Skeletal muscle tissue (tissue), 4 donors: ENCODE data around the gene ARHGAP15. TPM values are rescaled to one million over a fixed set of nuclear protein-coding genes. Genes with fewer than 3 reads are reported as not detected.

ENCODE experiments used
- H3K27ac ChIP-seq: one replicate; pipeline ENCODE4 v1.7.0; 2013; ENCODE audit warnings: mild to moderate bottlenecking, low read depth, low read length, inconsistent platforms
- H3K27me3 ChIP-seq, 3 donors: one replicate each; pipeline ENCODE4 v1.7.0; 2013; ENCODE audit warnings: low read length in 3 of 3; ENCODE audit not compliant: control insufficient read depth in 3 of 3, insufficient read depth in 3 of 3
- H3K36me3 ChIP-seq, 3 donors: one replicate each; pipeline ENCODE4 v1.7.0; 2013; ENCODE audit warnings: low read length in 3 of 3; ENCODE audit not compliant: control insufficient read depth in 3 of 3, insufficient read depth in 3 of 3
- H3K4me1 ChIP-seq, 3 donors: one replicate each; pipeline ENCODE4 v1.7.0; 2013; ENCODE audit warnings: low read length in 3 of 3, mild to moderate bottlenecking in 3 of 3; ENCODE audit not compliant: control insufficient read depth in 3 of 3, insufficient read depth in 3 of 3
- H3K4me3 ChIP-seq, 3 donors: one replicate each; pipeline ENCODE4 v1.7.0; 2013; ENCODE audit warnings: low read length in 3 of 3
- H3K9ac ChIP-seq, 3 donors: one replicate each; pipeline ENCODE4 v1.7.0; 2013; ENCODE audit warnings: low read length in 3 of 3, mild to moderate bottlenecking in 3 of 3, moderate library complexity in 2 of 3, low read depth in 1 of 3
- H3K9me3 ChIP-seq, 3 donors: one replicate each; pipeline ENCODE4 v1.7.0; 2013; ENCODE audit warnings: low read length in 3 of 3; ENCODE audit not compliant: control insufficient read depth in 3 of 3
- total RNA-seq: library from RNA; depleted of rRNA; stranded (reverse); fragments of >200 nt; gene quantifications from one replicate; pipeline ENCODE4 v1.2.3, GENCODE V29; 2014
- donor health status: Osteomylitis.

Gene ARHGAP15
- total RNA-seq, 1 donor from 2014 or later: 33.9 TPM

DNA sequence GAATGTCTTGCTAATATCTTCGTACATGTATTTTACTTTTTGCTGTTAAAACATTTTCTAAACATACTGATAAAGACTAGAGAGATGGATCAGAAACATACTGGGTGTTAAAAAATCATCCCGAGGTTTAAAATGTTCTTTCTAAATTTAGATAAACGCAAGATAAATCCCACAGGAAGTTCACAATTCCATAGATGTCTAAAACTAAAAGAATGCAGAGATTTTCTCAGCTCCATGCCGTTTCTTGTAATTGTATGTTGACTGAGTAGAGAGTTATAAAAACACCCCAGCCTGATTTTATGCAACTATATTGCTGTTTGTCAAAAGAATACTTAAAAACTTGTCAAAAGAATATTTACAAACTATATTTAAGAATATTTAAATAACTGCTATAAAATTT is 455.7 kb downstream of the ARHGAP15 start:
- no peak overlapping the region for H3K9ac ChIP-seq
- H3K27me3 ChIP-seq: no peaks in the 10 kb centered on the region
- no peak overlapping the region for H3K4me3 ChIP-seq
- no peaks in the 10 kb centered on the region for H3K4me1 ChIP-seq
- H3K9me3 ChIP-seq: no peaks in the 10 kb centered on the region
- no peak overlapping the region for H3K27ac ChIP-seq
- no peaks in the 10 kb centered on the region for H3K36me3 ChIP-seq

DNA sequence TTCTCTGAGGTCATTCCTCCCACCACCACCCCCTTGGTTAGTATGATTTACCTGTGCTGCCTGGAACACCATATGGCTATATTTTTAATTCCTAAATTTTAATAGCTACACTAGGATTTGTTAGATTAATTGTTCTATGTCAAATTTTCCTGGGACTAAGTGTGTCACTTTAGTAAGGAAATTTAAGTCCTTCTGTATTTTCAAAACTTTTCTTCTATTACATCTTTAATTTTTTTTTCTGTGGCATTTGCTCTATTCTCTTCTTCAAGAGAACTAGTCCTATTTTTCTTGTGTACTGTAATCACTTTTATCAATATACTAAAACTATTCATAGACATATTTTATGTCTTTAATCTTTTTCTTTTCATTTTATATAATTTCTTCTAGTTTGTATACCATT is 456.9 kb downstream of the ARHGAP15 start:
- no peak overlapping the region for H3K9ac ChIP-seq
- no peaks in the 10 kb centered on the region for H3K27me3 ChIP-seq
- no peak overlapping the region for H3K27ac ChIP-seq
- H3K9me3 ChIP-seq: no peaks in the 10 kb centered on the region
- no peaks in the 10 kb centered on the region for H3K4me1 ChIP-seq
- no peak overlapping the region for H3K4me3 ChIP-seq
- no peaks in the 10 kb centered on the region for H3K36me3 ChIP-seq

DNA sequence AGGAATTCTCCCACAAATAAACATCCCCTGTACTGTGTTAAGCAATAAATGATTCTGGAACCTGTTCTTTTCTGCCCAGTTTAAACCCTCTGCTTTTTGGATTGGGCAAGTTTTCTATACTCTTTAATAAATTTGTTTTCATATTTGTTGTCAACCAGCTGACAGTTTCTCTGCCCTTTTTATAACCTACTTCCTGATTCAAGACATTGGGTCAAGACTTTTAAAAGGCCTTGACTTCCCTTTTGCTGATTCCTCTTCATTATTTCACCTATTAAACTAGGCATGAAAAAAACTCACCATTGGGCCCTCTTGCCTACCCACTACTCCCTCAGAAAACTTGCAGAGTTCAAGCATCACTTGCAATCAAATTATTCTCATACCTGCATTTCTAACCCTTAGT is 459.5 kb downstream of the ARHGAP15 start:
- Histone ChIP-seq H3K27ac (no peak overlapping the region), H3K4me3 (no peak overlapping the region), H3K27me3 (no peaks in the 10 kb centered on the region), H3K4me1 (no peaks in the 10 kb centered on the region), H3K36me3 (no peaks in the 10 kb centered on the region), H3K9ac (no peak overlapping the region), H3K9me3 (no peaks in the 10 kb centered on the region)

DNA sequence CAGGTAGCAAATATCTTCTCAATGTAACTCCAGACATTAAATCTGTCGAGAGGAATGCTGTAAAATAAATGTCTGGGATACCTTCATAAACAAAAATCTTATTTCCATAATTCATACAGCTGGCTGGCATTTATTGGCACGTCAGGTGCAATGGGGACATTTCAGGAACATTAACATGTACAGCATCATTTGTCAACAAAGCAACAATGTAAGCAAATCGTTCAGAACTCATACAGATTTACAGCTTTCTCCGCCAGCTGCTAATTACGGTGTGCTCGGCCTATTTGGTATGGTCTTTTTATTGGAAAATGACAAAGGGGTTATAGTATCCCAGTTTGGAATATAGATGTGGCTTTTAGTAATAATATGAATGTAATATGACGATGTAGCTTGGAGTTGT is 464.9 kb downstream of the ARHGAP15 start:
- H3K4me1 ChIP-seq: no peaks in the 10 kb centered on the region
- H3K9me3 ChIP-seq: no peaks in the 10 kb centered on the region
- H3K9ac ChIP-seq: no peak overlapping the region

DNA sequence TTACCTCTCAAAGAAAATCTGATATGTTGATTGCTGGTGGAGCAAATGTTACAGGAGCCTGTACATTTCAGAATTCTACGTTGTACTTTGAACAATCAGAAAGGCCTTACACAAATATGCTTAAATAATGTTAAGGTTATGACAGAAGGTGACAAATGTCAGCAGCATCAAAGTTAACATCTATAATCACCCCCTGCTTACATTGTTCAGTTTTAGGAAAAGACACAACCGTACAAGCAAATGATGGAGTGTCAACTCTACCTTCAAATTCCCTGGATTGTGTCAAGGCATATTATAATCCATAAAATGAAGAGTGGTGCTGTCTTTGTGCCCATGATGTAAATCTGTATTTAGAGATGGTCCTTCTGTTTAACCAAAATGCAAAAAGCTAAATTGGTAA is 465.5 kb downstream of the ARHGAP15 start:
- Histone ChIP-seq H3K9ac (no peak overlapping the region), H3K27ac (no peak overlapping the region), H3K27me3 (no peaks in the 10 kb centered on the region), H3K9me3 (no peaks in the 10 kb centered on the region), H3K36me3 (no peaks in the 10 kb centered on the region), H3K4me1 (no peaks in the 10 kb centered on the region), H3K4me3 (no peak overlapping the region)

More for the DNA sequence above, 464.9 kb downstream of the ARHGAP15 start:
- H3K36me3 ChIP-seq: no peaks in the 10 kb centered on the region
- H3K27me3 ChIP-seq: no peaks in the 10 kb centered on the region
- no peak overlapping the region for H3K27ac ChIP-seq
- no peak overlapping the region for H3K4me3 ChIP-seq

DNA sequence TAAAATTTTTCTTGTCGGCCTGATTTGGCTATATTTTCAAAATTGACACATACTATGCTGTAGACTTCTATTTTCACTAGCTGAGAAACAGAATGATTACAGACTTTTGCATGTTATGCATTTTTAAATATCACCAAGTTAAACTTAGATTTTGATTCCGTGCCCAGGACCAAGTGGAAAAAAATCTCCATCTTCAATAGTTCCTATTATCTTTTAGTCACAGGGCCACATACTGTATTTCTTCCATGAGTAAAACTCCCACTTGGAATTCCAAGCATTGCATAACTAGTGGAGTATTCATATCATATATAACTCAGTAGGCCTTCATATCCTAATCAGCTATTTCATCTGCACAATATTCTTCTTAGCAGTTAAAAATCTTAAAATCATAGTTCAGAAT is 470.9 kb downstream of the ARHGAP15 start:
- no peaks in the 10 kb centered on the region for H3K4me1 ChIP-seq
- H3K4me3 ChIP-seq: no peak overlapping the region
- H3K27me3 ChIP-seq: no peaks in the 10 kb centered on the region
- H3K27ac ChIP-seq: no peak overlapping the region
- H3K36me3 ChIP-seq: no peaks in the 10 kb centered on the region
- no peak overlapping the region for H3K9ac ChIP-seq
- H3K9me3 ChIP-seq: no peaks in the 10 kb centered on the region

DNA sequence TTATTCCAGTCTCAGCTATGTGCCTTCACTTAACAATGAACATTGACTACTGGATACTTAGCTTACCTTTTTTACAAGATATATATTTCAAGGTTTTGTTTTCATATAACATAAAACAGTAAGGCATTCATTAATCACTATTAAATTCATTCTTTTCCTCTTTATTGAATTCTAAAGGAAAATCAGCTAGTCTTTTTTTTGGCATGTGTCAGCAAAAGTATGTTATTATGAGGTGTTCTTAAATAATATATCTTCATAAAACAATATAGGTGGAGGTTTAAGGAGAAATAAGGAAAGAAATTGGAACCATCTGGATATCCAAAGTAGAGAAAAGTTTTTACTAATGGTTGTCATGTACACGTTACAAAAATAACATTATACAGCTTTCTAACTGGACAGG is 472.6 kb downstream of the ARHGAP15 start:
- H3K27ac ChIP-seq: no peak overlapping the region
- no peak overlapping the region for H3K4me3 ChIP-seq
- H3K9me3 ChIP-seq: no peaks in the 10 kb centered on the region
- no peak overlapping the region for H3K9ac ChIP-seq
- H3K36me3 ChIP-seq: no peaks in the 10 kb centered on the region
- H3K4me1 ChIP-seq: no peaks in the 10 kb centered on the region
- H3K27me3 ChIP-seq: no peaks in the 10 kb centered on the region

DNA sequence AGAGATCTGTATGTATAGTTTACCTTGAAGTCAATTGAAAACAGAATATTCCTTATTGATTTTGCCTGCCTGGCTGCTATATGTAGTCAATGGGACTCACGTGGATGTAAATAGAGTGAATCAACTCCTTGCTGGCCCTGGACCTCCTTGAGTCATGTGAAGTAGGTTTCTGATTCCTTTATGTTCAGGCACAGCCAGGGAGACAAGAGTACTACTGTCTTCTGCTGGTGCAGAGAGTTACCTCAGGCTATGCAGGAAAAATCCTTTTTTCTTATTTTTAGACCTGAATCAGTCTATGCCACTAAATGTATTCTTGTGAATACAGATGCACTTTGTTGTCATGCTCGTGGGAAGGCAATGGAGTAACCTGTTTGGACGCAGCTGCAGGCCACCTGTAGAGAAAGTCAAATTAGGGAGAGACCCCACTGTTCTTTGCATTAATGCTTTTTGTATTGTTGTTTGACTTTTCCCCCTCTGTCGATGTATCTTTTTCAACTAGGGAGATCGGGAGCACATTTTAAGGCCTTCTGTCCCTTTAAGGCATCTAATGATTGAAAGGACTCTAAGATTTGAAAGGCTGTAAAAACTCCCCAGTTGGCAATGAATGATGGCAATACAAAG is 473.9 kb downstream of the ARHGAP15 start:
- Histone ChIP-seq H3K9me3 (no peaks in the 10 kb centered on the region), H3K4me3 (no peak overlapping the region), H3K4me1 (no peaks in the 10 kb centered on the region), H3K36me3 (no peaks in the 10 kb centered on the region), H3K27me3 (no peaks in the 10 kb centered on the region), H3K27ac (no peak overlapping the region), H3K9ac (no peak overlapping the region)

DNA sequence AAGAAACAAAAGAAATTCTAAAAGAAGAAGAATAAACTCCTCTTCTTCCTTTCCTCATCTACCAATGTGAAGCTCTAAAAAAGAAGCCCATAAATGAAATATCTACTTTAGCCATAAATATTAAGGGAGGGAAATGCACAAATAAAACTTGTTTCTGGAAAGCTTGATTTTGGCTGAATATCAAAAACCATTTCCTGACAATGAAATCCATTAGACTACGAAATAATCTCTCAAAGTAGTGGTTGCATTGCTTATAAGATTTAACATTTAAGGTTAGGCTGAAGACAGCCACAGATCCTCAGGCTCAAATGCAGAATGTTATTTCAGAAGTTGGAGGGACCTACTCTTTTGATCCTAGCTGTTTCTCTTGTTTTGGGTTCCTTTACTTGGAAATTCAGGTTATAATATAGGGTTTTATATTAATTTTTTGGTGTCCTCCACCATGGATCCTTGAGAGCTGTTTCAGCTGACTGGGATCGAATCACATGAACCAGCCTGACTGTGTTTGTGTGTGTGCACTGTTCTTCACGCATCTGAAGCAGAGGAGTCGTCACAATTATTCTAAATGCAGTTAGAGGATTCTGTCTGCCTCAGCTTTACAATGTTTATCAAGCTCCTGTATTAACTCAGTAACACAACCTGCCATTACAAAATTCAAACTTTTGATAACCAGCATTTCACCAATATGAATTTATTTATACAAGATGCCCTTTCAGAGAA is 474.8 kb downstream of the ARHGAP15 start:
- H3K9ac ChIP-seq: no peak overlapping the region
- no peaks in the 10 kb centered on the region for H3K9me3 ChIP-seq
- H3K4me3 ChIP-seq: no peak overlapping the region
- H3K4me1 ChIP-seq: no peaks in the 10 kb centered on the region
- H3K27ac ChIP-seq: no peak overlapping the region
- H3K36me3 ChIP-seq: no peaks in the 10 kb centered on the region
- no peaks in the 10 kb centered on the region for H3K27me3 ChIP-seq

DNA sequence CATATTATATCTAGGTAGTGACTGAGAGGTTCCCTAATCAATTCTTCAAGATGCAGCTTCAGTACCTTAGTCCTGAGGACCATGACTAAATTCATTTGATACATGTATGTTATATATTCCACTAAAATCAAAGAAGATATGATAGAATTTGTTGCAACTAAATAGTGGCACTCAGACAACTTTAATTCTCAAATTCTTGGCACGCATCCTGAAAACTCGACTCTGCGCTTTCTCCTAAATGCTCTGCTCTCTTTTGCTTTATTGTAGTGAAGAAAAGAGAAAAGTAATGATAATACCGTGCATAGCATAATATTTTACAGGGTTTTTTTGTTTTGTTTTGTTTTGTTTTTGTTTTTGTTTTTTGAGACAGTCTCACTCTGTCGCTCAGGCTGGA is 475.3 kb downstream of the ARHGAP15 start:
- Histone ChIP-seq H3K4me1 (no peaks in the 10 kb centered on the region), H3K9ac (no peak overlapping the region), H3K27ac (no peak overlapping the region), H3K4me3 (no peak overlapping the region), H3K9me3 (no peaks in the 10 kb centered on the region), H3K27me3 (no peaks in the 10 kb centered on the region), H3K36me3 (no peaks in the 10 kb centered on the region)
